Tibial nerve (tissue), 4 donors: ENCODE measurements around the gene SIM2. TPM values are rescaled to one million over a fixed set of nuclear protein-coding genes. Genes with fewer than 3 reads are reported as not detected.

Experiments used
- DNase-seq, 2 donors: peaks; one replicate each; pipeline ENCODE4 v3.0.0-alpha.2; 2019; ENCODE audit warnings: low spot score in 2 of 2
- H3K27ac ChIP-seq, 4 donors: fragments of 200-600 bp; sonication (generic) in 3 of 4; one replicate each; pipeline ENCODE4 v1.5.1; 2017 to 2019; ENCODE audit warnings: mild to moderate bottlenecking in 1 of 4
- H3K27me3 ChIP-seq, 2 donors: fragments of 200-600 bp; sonication (generic) in 1 of 2; one replicate each; pipeline versions ENCODE4 v1.5.1 to v1.6.0; 2017 to 2019
- H3K36me3 ChIP-seq, 3 donors: fragments of 200-600 bp; sonication (generic); one replicate each; pipeline ENCODE4 v1.5.1; 2018 to 2019
- H3K4me1 ChIP-seq, 4 donors: fragments of 200-600 bp; sonication (generic) in 3 of 4; one replicate each; pipeline ENCODE4 v1.5.1; 2017 to 2019
- H3K4me3 ChIP-seq, 4 donors: fragments of 200-600 bp; sonication (generic) in 3 of 4; one replicate each; pipeline ENCODE4 v1.5.1; 2017 to 2019; ENCODE audit warnings: mild to moderate bottlenecking in 1 of 4, moderate library complexity in 1 of 4
- H3K9me3 ChIP-seq, 4 donors: fragments of 200-600 bp; sonication (generic) in 3 of 4; one replicate each; pipeline ENCODE4 v1.5.1; 2017 to 2019
- EP300 ChIP-seq, 2 donors: sonication (generic); formaldehyde crosslinking; IDR thresholded peaks; one replicate each; pipeline ENCODE4 v1.6.1; 2017; ENCODE audit warnings: antibody characterized with exemption in 2 of 2, mild to moderate bottlenecking in 1 of 2
- POLR2A ChIP-seq, 2 donors: fragments of 450-650 bp; IDR thresholded peaks; one replicate each; pipeline ENCODE4 v1.6.1; 2017; ENCODE audit warnings: antibody characterized with exemption in 2 of 2, mild to moderate bottlenecking in 2 of 2, moderate library complexity in 2 of 2
- WGBS, 2 donors: methylation state at CpG; one replicate each; pipeline ENCODE4 v1.1.5; 2018; 5-methylcytosine and 5-hydroxymethylcytosine counted together
- total RNA-seq, 4 donors: library from RNA; depleted of rRNA; stranded (reverse); fragments of >200 nt; gene quantifications; one replicate each; pipeline ENCODE4 v1.1.0, GENCODE V29; 2016
- TF ChIP-seq, protein P1 (sequence below), 5 experiments: fragments of 200-600 bp in 3 of 5; fragments of 450-650 bp in 2 of 5; sonication (generic) in 3 of 5; IDR thresholded peaks; one replicate each; pipeline ENCODE4 v1.5.1; 2016 to 2019; ENCODE audit warnings: antibody characterized with exemption in 5 of 5, mild to moderate bottlenecking in 3 of 5, moderate library complexity in 2 of 5

Gene SIM2
- total RNA-seq, 4 donors from 2014 or later: not detected

GRCh38 chr21:36796070-36796469 is 97.2 kb downstream of the SIM2 start:
- H3K9me3 ChIP-seq: peaks cover 0 to 48% (median 3%) of the 10 kb centered on the region in 4 donors
- DNase-seq: no peak
- H3K27ac ChIP-seq: no peak overlapping the region
- TF ChIP-seq, protein P1, sequence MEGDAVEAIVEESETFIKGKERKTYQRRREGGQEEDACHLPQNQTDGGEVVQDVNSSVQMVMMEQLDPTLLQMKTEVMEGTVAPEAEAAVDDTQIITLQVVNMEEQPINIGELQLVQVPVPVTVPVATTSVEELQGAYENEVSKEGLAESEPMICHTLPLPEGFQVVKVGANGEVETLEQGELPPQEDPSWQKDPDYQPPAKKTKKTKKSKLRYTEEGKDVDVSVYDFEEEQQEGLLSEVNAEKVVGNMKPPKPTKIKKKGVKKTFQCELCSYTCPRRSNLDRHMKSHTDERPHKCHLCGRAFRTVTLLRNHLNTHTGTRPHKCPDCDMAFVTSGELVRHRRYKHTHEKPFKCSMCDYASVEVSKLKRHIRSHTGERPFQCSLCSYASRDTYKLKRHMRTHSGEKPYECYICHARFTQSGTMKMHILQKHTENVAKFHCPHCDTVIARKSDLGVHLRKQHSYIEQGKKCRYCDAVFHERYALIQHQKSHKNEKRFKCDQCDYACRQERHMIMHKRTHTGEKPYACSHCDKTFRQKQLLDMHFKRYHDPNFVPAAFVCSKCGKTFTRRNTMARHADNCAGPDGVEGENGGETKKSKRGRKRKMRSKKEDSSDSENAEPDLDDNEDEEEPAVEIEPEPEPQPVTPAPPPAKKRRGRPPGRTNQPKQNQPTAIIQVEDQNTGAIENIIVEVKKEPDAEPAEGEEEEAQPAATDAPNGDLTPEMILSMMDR (IDR thresholded peaks at IDR 0.05): no peak
- TF ChIP-seq EP300 (IDR thresholded peaks at IDR 0.05) (no peak), POLR2A (IDR thresholded peaks at IDR 0.05) (no peak)
- no peaks in the 10 kb centered on the region for H3K4me1 ChIP-seq
- H3K27me3 ChIP-seq: no peaks in the 10 kb centered on the region
- whole genome bisulfite sequencing, 2 donors: 93 to 94% methylated on average over 2 of the region's 2 CpGs
- no peak overlapping the region for H3K4me3 ChIP-seq
- no peaks in the 10 kb centered on the region for H3K36me3 ChIP-seq

GRCh38 chr21:36798491-36798890 is 99.6 kb downstream of the SIM2 start:
- H3K9me3 ChIP-seq: peaks cover 0 to 48% (median 3%) of the 10 kb centered on the region in 4 donors
- DNase-seq: no peak
- no peak overlapping the region for H3K27ac ChIP-seq
- no peaks in the 10 kb centered on the region for H3K4me1 ChIP-seq
- TF ChIP-seq POLR2A (IDR thresholded peaks at IDR 0.05) (no peak), EP300 (IDR thresholded peaks at IDR 0.05) (no peak)
- TF ChIP-seq, protein P1 (IDR thresholded peaks at IDR 0.05): no peak
- H3K27me3 ChIP-seq: no peaks in the 10 kb centered on the region
- H3K4me3 ChIP-seq: no peak overlapping the region
- H3K36me3 ChIP-seq: peaks cover 0 to 6% (median 0%) of the 10 kb centered on the region in 3 donors

Other genes starting within 250 kb of the SIM2 start
- gene CLDN14, start 219.0 kb upstream of the SIM2 start, total RNA-seq: 1 to 10 TPM in 1 of 4 donors, not detected in 3; 1.3 TPM